HG03469 (cell line): Measurements from ENCODE around the gene LIPC.

ENCODE experiments used
- ATAC-seq: cut with Tn5 transposase; IDR thresholded peaks from one replicate; pipeline ENCODE4 v1.9.1; 2021; ENCODE audit warnings: mild to moderate bottlenecking, moderate library complexity, moderate number of reproducible peaks; ENCODE audit not compliant: unreplicated experiment

LIPC gene

GRCh38 chr15:58431221-58432149, at the start of gene LIPC:
Gene LIPC (plus strand): TSS chr15:58431991. CDS start chr15:58432033, 42 bp downstream.
- ATAC-seq = no peak

- ATAC-seq = no peak
Measured at GRCh38 chr15:58383876-58384275, 47.9 kb upstream of the LIPC start.

GRCh38 chr15:58384667-58385066, 47.1 kb upstream of the LIPC start:
- ATAC-seq = no peak

- ATAC-seq = no peak
Measured at GRCh38 chr15:58386081-58386480, 45.7 kb upstream of the LIPC start.

GRCh38 chr15:58386641-58387040, 45.1 kb upstream of the LIPC start:
- no peak for ATAC-seq

GRCh38 chr15:58387130-58387529, 44.7 kb upstream of the LIPC start:
- no peak for ATAC-seq

GRCh38 chr15:58388211-58388610, 43.6 kb upstream of the LIPC start:
- no peak for ATAC-seq

GRCh38 chr15:58390118-58390517, 41.7 kb upstream of the LIPC start:
- no peak for ATAC-seq

- no peak for ATAC-seq
Measured at GRCh38 chr15:58390655-58391054, 41.1 kb upstream of the LIPC start.

- no peak for ATAC-seq
Measured at GRCh38 chr15:58391088-58391487, 40.7 kb upstream of the LIPC start.

GRCh38 chr15:58392141-58392540, 39.6 kb upstream of the LIPC start:
- ATAC-seq = no peak

GRCh38 chr15:58392611-58393161, 39.1 kb upstream of the LIPC start:
- ATAC-seq = no peak

- ATAC-seq = no peak
Measured at GRCh38 chr15:58393241-58393662, 38.5 kb upstream of the LIPC start.

- no peak for ATAC-seq
Measured at GRCh38 chr15:58396181-58396580, 35.6 kb upstream of the LIPC start.

- ATAC-seq = no peak
Measured at GRCh38 chr15:58398071-58398470, 33.7 kb upstream of the LIPC start.

GRCh38 chr15:58398643-58399042, 33.1 kb upstream of the LIPC start:
- no peak for ATAC-seq

- ATAC-seq = no peak
Measured at GRCh38 chr15:58399739-58400138, 32.1 kb upstream of the LIPC start.

- no peak for ATAC-seq
Measured at GRCh38 chr15:58401276-58401675, 30.5 kb upstream of the LIPC start.

- ATAC-seq = no peak
Measured at GRCh38 chr15:58401991-58402649, 29.7 kb upstream of the LIPC start.

GRCh38 chr15:58403581-58403980, 28.2 kb upstream of the LIPC start:
- no peak for ATAC-seq

GRCh38 chr15:58404020-58404419, 27.8 kb upstream of the LIPC start:
- ATAC-seq = no peak

GRCh38 chr15:58404722-58405121, 27.1 kb upstream of the LIPC start:
- no peak for ATAC-seq
